ENCODE results near the gene PSG1. TPM values are rescaled to one million over a fixed set of nuclear protein-coding genes. Genes with fewer than 3 reads are reported as not detected.
"Not testable (repeated sequence)": the region's sequence is repeated elsewhere in the genome, so short reads cannot be mapped to it uniquely, and the experiment has no call there.

PSG1 gene
- total and polyA plus RNA-seq, 5 donors from 2014 or later, result 0.96 TPM; not detected in 4

- not testable (repeated sequence) for H3K4me3 ChIP-seq (ENCODE audit: low read depth, low read length); H3K4me3 Mint-ChIP-seq; H3K27me3 Mint-ChIP-seq; H3K27ac ChIP-seq (ENCODE audit: insufficient read depth, low read length, poor library complexity, severe bottlenecking); ATAC-seq (ENCODE audit: low read depth in 2 of 2); H3K9me3 ChIP-seq (ENCODE audit: control insufficient read depth in 2 of 2, low read length in 2 of 2); H3K36me3 ChIP-seq (ENCODE audit: control insufficient read depth, insufficient read depth, low read length); H3K4me1 Mint-ChIP-seq; H3K36me3 Mint-ChIP-seq; H3K27ac Mint-ChIP-seq; H3K9me3 Mint-ChIP-seq; DNase-seq; H3K27me3 ChIP-seq (ENCODE audit: control insufficient read depth, insufficient read depth, low read length); H3K4me1 ChIP-seq (ENCODE audit: control insufficient read depth, insufficient read depth, low read length, poor library complexity, severe bottlenecking)
Measured at GRCh38 chr19:42854745-42855144, 24.8 kb downstream of the PSG1 start.

GRCh38 chr19:42853231-42853630 lies 26.3 kb downstream of the PSG1 start:
- H3K27ac Mint-ChIP-seq; ATAC-seq (ENCODE audit: low read depth in 2 of 2); H3K9me3 ChIP-seq (ENCODE audit: control insufficient read depth in 2 of 2, low read length in 2 of 2); H3K9me3 Mint-ChIP-seq; H3K4me3 ChIP-seq (ENCODE audit: low read depth, low read length); H3K27ac ChIP-seq (ENCODE audit: insufficient read depth, low read length, poor library complexity, severe bottlenecking); H3K36me3 ChIP-seq (ENCODE audit: control insufficient read depth, insufficient read depth, low read length); H3K27me3 ChIP-seq (ENCODE audit: control insufficient read depth, insufficient read depth, low read length); H3K4me1 Mint-ChIP-seq; H3K4me1 ChIP-seq (ENCODE audit: control insufficient read depth, insufficient read depth, low read length, poor library complexity, severe bottlenecking); H3K36me3 Mint-ChIP-seq; H3K27me3 Mint-ChIP-seq; DNase-seq; H3K4me3 Mint-ChIP-seq: not testable (repeated sequence)

- H3K4me3 ChIP-seq (ENCODE audit: low read depth, low read length); ATAC-seq (ENCODE audit: low read depth in 2 of 2); H3K9me3 Mint-ChIP-seq; H3K27me3 ChIP-seq (ENCODE audit: control insufficient read depth, insufficient read depth, low read length); DNase-seq; H3K36me3 ChIP-seq (ENCODE audit: control insufficient read depth, insufficient read depth, low read length); H3K4me3 Mint-ChIP-seq; H3K4me1 Mint-ChIP-seq; H3K4me1 ChIP-seq (ENCODE audit: control insufficient read depth, insufficient read depth, low read length, poor library complexity, severe bottlenecking); H3K27ac ChIP-seq (ENCODE audit: insufficient read depth, low read length, poor library complexity, severe bottlenecking); H3K36me3 Mint-ChIP-seq; H3K9me3 ChIP-seq (ENCODE audit: control insufficient read depth in 2 of 2, low read length in 2 of 2); H3K27ac Mint-ChIP-seq; H3K27me3 Mint-ChIP-seq: not testable (repeated sequence)
Measured at GRCh38 chr19:42852821-42853220, 26.7 kb downstream of the PSG1 start.

GRCh38 chr19:42851718-42852280 lies 27.7 kb downstream of the PSG1 start:
- H3K4me1 Mint-ChIP-seq; H3K36me3 Mint-ChIP-seq; H3K27ac ChIP-seq (ENCODE audit: insufficient read depth, low read length, poor library complexity, severe bottlenecking); H3K36me3 ChIP-seq (ENCODE audit: control insufficient read depth, insufficient read depth, low read length); DNase-seq; H3K9me3 ChIP-seq (ENCODE audit: control insufficient read depth in 2 of 2, low read length in 2 of 2); ATAC-seq (ENCODE audit: low read depth in 2 of 2); H3K27ac Mint-ChIP-seq; H3K4me3 ChIP-seq (ENCODE audit: low read depth, low read length); H3K27me3 ChIP-seq (ENCODE audit: control insufficient read depth, insufficient read depth, low read length); H3K4me1 ChIP-seq (ENCODE audit: control insufficient read depth, insufficient read depth, low read length, poor library complexity, severe bottlenecking); H3K9me3 Mint-ChIP-seq; H3K27me3 Mint-ChIP-seq: not testable (repeated sequence)
- peak overlapping the region in 1 of 4 donors; percentile 51 for H3K4me3 Mint-ChIP-seq

GRCh38 chr19:42850981-42851717 lies 28.4 kb downstream of the PSG1 start:
- no peak overlapping the region for H3K4me3 Mint-ChIP-seq
- Histone ChIP-seq H3K9me3 (ENCODE audit: control insufficient read depth in 2 of 2, low read length in 2 of 2) (no peaks in the 10 kb centered on the region), H3K27me3 (ENCODE audit: control insufficient read depth, insufficient read depth, low read length) (no peaks in the 10 kb centered on the region), H3K4me1 (ENCODE audit: control insufficient read depth, insufficient read depth, low read length, poor library complexity, severe bottlenecking) (no peaks in the 10 kb centered on the region), H3K27ac (ENCODE audit: insufficient read depth, low read length, poor library complexity, severe bottlenecking) (no peak overlapping the region), H3K4me3 (ENCODE audit: low read depth, low read length) (no peak overlapping the region), H3K36me3 (ENCODE audit: control insufficient read depth, insufficient read depth, low read length) (no peaks in the 10 kb centered on the region)
- ATAC-seq (ENCODE audit: low read depth in 2 of 2) (no peak), DNase-seq (no peak)
- H3K4me1 Mint-ChIP-seq, result no peaks in the 10 kb centered on the region
- H3K9me3 Mint-ChIP-seq, result peaks cover 0 to 2% (median 0%) of the 10 kb centered on the region in 7 donors
- peaks cover 5% of the 10 kb centered on the region for H3K27me3 Mint-ChIP-seq
- no peak overlapping the region for H3K27ac Mint-ChIP-seq
- no peaks in the 10 kb centered on the region for H3K36me3 Mint-ChIP-seq

GRCh38 chr19:42846597-42846996 lies 32.9 kb downstream of the PSG1 start:
- no peaks in the 10 kb centered on the region for H3K27me3 ChIP-seq (ENCODE audit: control insufficient read depth, insufficient read depth, low read length)
- no peak overlapping the region for H3K4me3 ChIP-seq (ENCODE audit: low read depth, low read length)
- Mint-ChIP-seq H3K36me3 (no peaks in the 10 kb centered on the region), H3K4me3 (no peak overlapping the region), H3K27ac (no peak overlapping the region), H3K9me3 (peaks cover 0 to 2% (median 0%) of the 10 kb centered on the region in 7 donors), H3K4me1 (no peaks in the 10 kb centered on the region), H3K27me3 (peaks cover 5% of the 10 kb centered on the region)
- H3K9me3 ChIP-seq (ENCODE audit: control insufficient read depth in 2 of 2, low read length in 2 of 2), result no peaks in the 10 kb centered on the region
- H3K27ac ChIP-seq (ENCODE audit: insufficient read depth, low read length, poor library complexity, severe bottlenecking), result no peak overlapping the region
- H3K36me3 ChIP-seq (ENCODE audit: control insufficient read depth, insufficient read depth, low read length), result no peaks in the 10 kb centered on the region
- DNase-seq (no peak), ATAC-seq (ENCODE audit: low read depth in 2 of 2) (no peak)
- H3K4me1 ChIP-seq (ENCODE audit: control insufficient read depth, insufficient read depth, low read length, poor library complexity, severe bottlenecking), result no peaks in the 10 kb centered on the region

GRCh38 chr19:42843631-42844030 lies 35.9 kb downstream of the PSG1 start:
- not testable (repeated sequence) for H3K4me3 ChIP-seq (ENCODE audit: low read depth, low read length); H3K27me3 ChIP-seq (ENCODE audit: control insufficient read depth, insufficient read depth, low read length); ATAC-seq (ENCODE audit: low read depth in 2 of 2); H3K9me3 ChIP-seq (ENCODE audit: control insufficient read depth in 2 of 2, low read length in 2 of 2); H3K4me1 ChIP-seq (ENCODE audit: control insufficient read depth, insufficient read depth, low read length, poor library complexity, severe bottlenecking); H3K27ac Mint-ChIP-seq; DNase-seq; H3K27ac ChIP-seq (ENCODE audit: insufficient read depth, low read length, poor library complexity, severe bottlenecking); H3K36me3 ChIP-seq (ENCODE audit: control insufficient read depth, insufficient read depth, low read length); H3K4me3 Mint-ChIP-seq; H3K9me3 Mint-ChIP-seq; H3K4me1 Mint-ChIP-seq; H3K36me3 Mint-ChIP-seq
- H3K27me3 Mint-ChIP-seq, result peaks cover 12% of the 10 kb centered on the region

- not testable (repeated sequence) for H3K36me3 Mint-ChIP-seq; ATAC-seq (ENCODE audit: low read depth in 2 of 2); DNase-seq; H3K4me1 ChIP-seq (ENCODE audit: control insufficient read depth, insufficient read depth, low read length, poor library complexity, severe bottlenecking); H3K4me3 ChIP-seq (ENCODE audit: low read depth, low read length); H3K4me1 Mint-ChIP-seq; H3K9me3 ChIP-seq (ENCODE audit: control insufficient read depth in 2 of 2, low read length in 2 of 2); H3K27ac ChIP-seq (ENCODE audit: insufficient read depth, low read length, poor library complexity, severe bottlenecking); H3K27me3 ChIP-seq (ENCODE audit: control insufficient read depth, insufficient read depth, low read length); H3K4me3 Mint-ChIP-seq; H3K9me3 Mint-ChIP-seq; H3K36me3 ChIP-seq (ENCODE audit: control insufficient read depth, insufficient read depth, low read length)
- Mint-ChIP-seq H3K27ac (peak overlapping the region in 1 of 3 donors; percentile 91), H3K27me3 (peaks cover 11% of the 10 kb centered on the region)
Measured at GRCh38 chr19:42832746-42833442, 46.6 kb downstream of the PSG1 start.

Data from CD4-positive, CD25-positive, alpha-beta regulatory T cell (primary cell).